Hepatocyte (in vitro differentiated cells): ENCODE results near the gene RAB3D. TPM values are rescaled to one million over a fixed set of nuclear protein-coding genes. Genes with fewer than 3 reads are reported as not detected.
A peak's percentile ranks its signal among the peaks of the same experiment; 100 is the strongest.

ENCODE experiments used
- DNase-seq: peaks from one replicate; pipeline ENCODE4 v3.0.0-alpha.2; 2016; ENCODE audit warnings: low spot score
- H2AFZ ChIP-seq: fragments of 200-600 bp; sonication (generic); 2 replicates; pipeline ENCODE4 v1.6.0; 2016; ENCODE audit warnings: antibody characterized with exemption, mild to moderate bottlenecking
- H3K27ac ChIP-seq: fragments of 200-600 bp; sonication (generic); 2 replicates; pipeline ENCODE4 v1.5.1; 2016; ENCODE audit warnings: mild to moderate bottlenecking
- H3K27me3 ChIP-seq: fragments of 200-600 bp; sonication (generic); 2 replicates; pipeline ENCODE4 v1.6.1; 2016
- H3K36me3 ChIP-seq: fragments of 200-600 bp; sonication (generic); replicated peaks from 2 replicates; pipeline ENCODE4 v1.5.1; 2016; ENCODE audit warnings: low read depth; ENCODE audit not compliant: insufficient read depth
- H3K4me1 ChIP-seq: fragments of 200-600 bp; sonication (generic); 2 replicates; pipeline ENCODE4 v1.5.1; 2016; ENCODE audit warnings: mild to moderate bottlenecking, moderate library complexity; ENCODE audit not compliant: insufficient read depth
- H3K4me2 ChIP-seq: fragments of 200-600 bp; sonication (generic); 2 replicates; pipeline ENCODE4 v1.6.0; 2016
- H3K4me3 ChIP-seq: fragments of 200-600 bp; sonication (generic); 2 replicates; pipeline ENCODE4 v1.5.1; 2016; ENCODE audit warnings: mild to moderate bottlenecking
- H3K79me2 ChIP-seq: fragments of 200-600 bp; sonication (generic); 2 replicates; pipeline ENCODE4 v1.6.0; 2017; ENCODE audit warnings: mild to moderate bottlenecking
- H3K9me2 ChIP-seq: fragments of 200-600 bp; sonication (generic); replicated peaks from 2 replicates; pipeline ENCODE4 v1.6.0; 2017; ENCODE audit warnings: mild to moderate bottlenecking; ENCODE audit not compliant: insufficient read depth
- H3K9me3 ChIP-seq: fragments of 200-600 bp; sonication (generic); 2 replicates; pipeline ENCODE4 v1.5.1; 2016; ENCODE audit warnings: low read depth, mild to moderate bottlenecking
- H4K20me1 ChIP-seq: fragments of 200-600 bp; sonication (generic); 2 replicates; pipeline ENCODE4 v1.6.0; 2016; ENCODE audit warnings: mild to moderate bottlenecking; ENCODE audit not compliant: insufficient read depth, poor library complexity, severe bottlenecking
- EZH2 ChIP-seq: fragments of 200-600 bp; sonication (generic); IDR thresholded peaks from 2 replicates; pipeline ENCODE4 v1.6.1; 2016; ENCODE audit warnings: antibody characterized with exemption, mild to moderate bottlenecking, borderline replicate concordance
- EZH2phosphoT487 ChIP-seq: fragments of 200-600 bp; sonication (generic); IDR thresholded peaks from one replicate; pipeline ENCODE4 v1.6.1; 2018; ENCODE audit warnings: antibody characterized with exemption, mild to moderate bottlenecking, low read depth, moderate library complexity; ENCODE audit not compliant: unreplicated experiment, severe bottlenecking
- WGBS: methylation state at CpG from one replicate; pipeline ENCODE4 v1.1.6; 2016; ENCODE audit warnings: low lambda C conversion rate; ENCODE audit errors: missing lambda C conversion rate; 5-methylcytosine and 5-hydroxymethylcytosine counted together
- polyA plus RNA-seq: library from polyadenylated mRNA; unstranded; fragments of >200 nt; fragmentation: Nextera tagmentation; extraction: Ambion mirVana; gene quantifications from 2 replicates; pipeline ENCODE4 v1.2.1, GENCODE V29; 2016
- total RNA-seq: library from RNA; depleted of rRNA; stranded (reverse); fragments of >200 nt; gene quantifications from 2 replicates; pipeline ENCODE4 v1.2.3, GENCODE V29; 2014
- TF ChIP-seq, protein P1 (sequence below): fragments of 200-600 bp; sonication (generic); IDR thresholded peaks from 2 replicates; pipeline ENCODE4 v1.5.1; 2016; ENCODE audit warnings: antibody characterized with exemption, mild to moderate bottlenecking; ENCODE audit not compliant: poor library complexity

Gene RAB3D
- total and polyA plus RNA-seq, 2 experiments from 2014 or later = 32.6 to 63.7 TPM

DNA sequence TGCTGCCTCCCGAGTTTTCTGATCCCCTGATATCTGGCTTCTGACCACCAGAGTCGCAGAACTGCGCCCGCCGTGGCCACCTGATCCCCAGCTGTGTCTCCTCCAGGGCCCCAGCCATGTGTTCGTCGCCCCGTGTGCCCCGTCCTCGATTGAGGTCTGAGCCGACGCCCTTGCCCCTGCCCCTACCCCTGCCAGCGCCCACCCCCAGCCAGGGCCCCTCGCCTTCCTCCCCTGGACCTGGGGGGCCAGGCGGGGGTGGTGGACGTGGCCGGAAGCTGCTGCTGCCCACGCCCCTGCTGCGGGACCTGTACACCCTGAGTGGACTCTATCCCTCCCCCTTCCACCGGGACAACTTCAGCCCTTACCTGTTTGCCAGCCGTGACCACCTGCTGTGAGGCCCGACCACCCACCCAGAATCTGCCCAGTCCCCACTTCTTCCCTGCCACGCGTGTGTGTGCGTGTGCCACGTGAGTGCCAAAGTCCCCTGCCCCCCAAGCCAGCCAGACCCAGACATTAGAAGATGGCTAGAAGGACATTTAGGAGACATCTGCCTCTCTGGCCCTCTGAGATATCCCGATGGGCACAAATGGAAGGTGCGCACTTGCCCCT lies 24.9 kb upstream of the RAB3D start:
- DNase-seq = no peak
- Histone ChIP-seq H3K79me2 (no peaks in the 10 kb centered on the region), H3K9me2 (no peaks in the 10 kb centered on the region), H2AFZ (no peak overlapping the region), H4K20me1 (no peaks in the 10 kb centered on the region), H3K27ac (no peak overlapping the region), H3K4me2 (no peak overlapping the region), H3K4me3 (no peak overlapping the region), H3K9me3 (no peaks in the 10 kb centered on the region), H3K27me3 (no peaks in the 10 kb centered on the region), H3K36me3 (no peaks in the 10 kb centered on the region), H3K4me1 (no peaks in the 10 kb centered on the region)
- TF ChIP-seq, protein P1, sequence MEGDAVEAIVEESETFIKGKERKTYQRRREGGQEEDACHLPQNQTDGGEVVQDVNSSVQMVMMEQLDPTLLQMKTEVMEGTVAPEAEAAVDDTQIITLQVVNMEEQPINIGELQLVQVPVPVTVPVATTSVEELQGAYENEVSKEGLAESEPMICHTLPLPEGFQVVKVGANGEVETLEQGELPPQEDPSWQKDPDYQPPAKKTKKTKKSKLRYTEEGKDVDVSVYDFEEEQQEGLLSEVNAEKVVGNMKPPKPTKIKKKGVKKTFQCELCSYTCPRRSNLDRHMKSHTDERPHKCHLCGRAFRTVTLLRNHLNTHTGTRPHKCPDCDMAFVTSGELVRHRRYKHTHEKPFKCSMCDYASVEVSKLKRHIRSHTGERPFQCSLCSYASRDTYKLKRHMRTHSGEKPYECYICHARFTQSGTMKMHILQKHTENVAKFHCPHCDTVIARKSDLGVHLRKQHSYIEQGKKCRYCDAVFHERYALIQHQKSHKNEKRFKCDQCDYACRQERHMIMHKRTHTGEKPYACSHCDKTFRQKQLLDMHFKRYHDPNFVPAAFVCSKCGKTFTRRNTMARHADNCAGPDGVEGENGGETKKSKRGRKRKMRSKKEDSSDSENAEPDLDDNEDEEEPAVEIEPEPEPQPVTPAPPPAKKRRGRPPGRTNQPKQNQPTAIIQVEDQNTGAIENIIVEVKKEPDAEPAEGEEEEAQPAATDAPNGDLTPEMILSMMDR = no peak
- TF ChIP-seq EZH2 = no peak
- WGBS = 96% methylated on average over 20 of the region's 28 CpGs

DNA sequence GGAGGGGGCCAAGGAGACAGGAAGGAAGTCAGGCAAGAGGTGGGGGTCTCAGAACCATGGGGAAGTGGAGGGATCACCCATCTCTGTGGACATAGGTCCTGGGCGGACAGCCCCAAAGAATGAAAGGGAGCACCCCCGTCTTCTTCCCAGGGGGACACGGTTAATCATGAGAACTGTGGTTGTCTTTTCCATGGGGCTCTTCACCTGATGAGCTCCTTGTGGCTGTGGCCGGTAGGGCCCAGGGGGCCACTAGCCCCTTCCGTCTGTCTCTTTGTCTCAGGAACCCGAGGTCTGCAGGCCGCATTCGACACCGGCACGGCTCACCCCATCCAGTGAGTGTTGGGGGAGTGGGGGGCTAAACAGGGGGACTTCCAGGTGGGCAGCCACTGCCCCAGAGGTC lies 24.4 kb upstream of the RAB3D start:
- H3K27ac ChIP-seq = no peak overlapping the region
- H3K9me3 ChIP-seq = no peaks in the 10 kb centered on the region
- no peaks in the 10 kb centered on the region for H3K9me2 ChIP-seq
- no peaks in the 10 kb centered on the region for H4K20me1 ChIP-seq
- no peaks in the 10 kb centered on the region for H3K79me2 ChIP-seq
- 95% methylated on average over 7 of the region's 10 CpGs for WGBS
- no peak for DNase-seq
- TF ChIP-seq EZH2phosphoT487 = no peak
- no peak for TF ChIP-seq EZH2
- H3K36me3 ChIP-seq = no peaks in the 10 kb centered on the region
- H3K4me1 ChIP-seq = no peaks in the 10 kb centered on the region
- H3K4me3 ChIP-seq = no peak overlapping the region
- H2AFZ ChIP-seq = no peak overlapping the region
- no peaks in the 10 kb centered on the region for H3K27me3 ChIP-seq
- H3K4me2 ChIP-seq = no peak overlapping the region

DNA sequence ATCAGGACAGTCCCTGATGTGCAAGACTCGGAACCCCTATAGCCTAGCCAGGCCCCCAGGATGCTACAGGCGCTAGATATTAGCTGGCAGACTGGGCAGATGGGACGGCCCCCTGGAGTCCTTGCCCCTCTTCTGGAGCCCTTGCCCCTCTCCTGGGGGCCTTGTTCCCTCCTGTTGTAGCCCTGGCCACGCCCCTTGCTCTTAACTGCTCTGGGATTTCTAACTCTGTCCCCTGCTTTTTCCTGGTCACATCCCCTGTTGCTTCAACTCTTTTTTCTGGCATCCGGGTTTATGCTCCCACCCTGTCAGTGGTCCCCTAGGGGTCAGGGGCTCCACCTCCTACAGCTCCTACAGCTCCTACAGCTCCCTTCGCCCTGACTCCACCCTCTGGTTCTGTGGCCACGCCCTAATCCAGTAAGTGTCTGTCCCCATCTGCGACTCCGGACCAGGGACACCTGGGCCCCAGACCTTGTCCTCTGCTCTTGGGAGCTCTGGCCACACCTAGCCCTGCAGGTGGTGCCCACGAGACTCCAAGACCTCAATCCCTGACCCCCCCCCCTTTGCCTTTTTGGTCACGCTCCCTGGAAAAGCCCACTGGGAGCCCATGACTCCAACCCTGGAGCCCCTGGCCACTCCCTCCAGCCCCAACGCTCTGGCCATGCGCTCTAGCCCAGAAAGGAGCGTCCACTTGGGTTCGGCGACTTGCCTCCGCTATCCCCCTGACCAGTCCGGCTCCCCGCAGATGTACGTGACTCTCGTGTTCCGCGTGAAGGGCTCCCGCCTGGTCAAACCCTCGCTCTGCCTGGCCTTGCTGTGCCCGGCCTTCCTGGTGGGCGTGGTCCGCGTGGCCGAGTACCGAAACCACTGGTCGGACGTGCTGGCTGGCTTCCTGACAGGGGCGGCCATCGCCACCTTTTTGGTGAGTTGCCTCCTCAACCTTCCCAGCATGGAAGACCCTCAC lies 22.6 kb upstream of the RAB3D start:
- Histone ChIP-seq H3K4me1 (no peaks in the 10 kb centered on the region), H3K4me3 (no peak overlapping the region), H3K27ac (no peak overlapping the region), H4K20me1 (no peaks in the 10 kb centered on the region), H3K36me3 (no peaks in the 10 kb centered on the region), H3K79me2 (no peaks in the 10 kb centered on the region), H3K4me2 (peak overlapping the region; percentile 67), H3K9me3 (no peaks in the 10 kb centered on the region), H3K9me2 (no peaks in the 10 kb centered on the region), H3K27me3 (no peaks in the 10 kb centered on the region), H2AFZ (no peak overlapping the region)
- WGBS = 68% methylated on average over 33 of the region's 35 CpGs
- DNase-seq = no peak
- TF ChIP-seq, protein P1 = no peak
- TF ChIP-seq EZH2phosphoT487 (no peak), EZH2 (no peak)
